SK-N-SH (cell line): ENCODE results near the gene IPO11. TPM values are rescaled to one million over a fixed set of nuclear protein-coding genes. Genes with fewer than 3 reads are reported as not detected.

Source experiments
- CTCF ChIA-PET: fragments of 300-600, 350-600 bp; formaldehyde crosslinking; extraction: SDS; loops from one replicate; lab custom pipeline; 2021; lab: Yijun Ruan, JAX
- POLR2A ChIA-PET: fragments of 350-600 bp; sonication (Branson Sonifier 250); formaldehyde crosslinking; extraction: SDS; loops from one replicate; lab custom pipeline; 2020; ENCODE audit warnings: antibody characterized with exemption, inconsistent platforms; lab: Yijun Ruan, JAX
- DNase-seq: peaks from one replicate; pipeline ENCODE4 v3.0.0; 2012
- H2AFZ ChIP-seq: fragments of 200-600 bp; sonication (generic); 2 replicates; pipeline ENCODE4 v1.8.1; 2016; ENCODE audit warnings: antibody characterized with exemption, mild to moderate bottlenecking, low read depth
- H3F3A ChIP-seq: fragments of 200-600 bp; sonication (generic); replicated peaks from 2 replicates; pipeline ENCODE3; 2016; ENCODE audit warnings: antibody characterized with exemption, mild to moderate bottlenecking; ENCODE audit not compliant: insufficient read depth
- H3K27ac ChIP-seq, 2 experiments: fragments of 200-500 bp in 1 of 2; fragments of 200-600 bp in 1 of 2; sonication (Bioruptor generic) in 1 of 2; sonication (generic), shearing (Covaris generic) in 1 of 2; 2 replicates each; pipeline versions ENCODE4 v1.5.1 to v1.6.1; 2014 to 2016; ENCODE audit warnings: low read depth in 2 of 2, inconsistent platforms in 1 of 2, low read length in 1 of 2, mild to moderate bottlenecking in 1 of 2, mixed read lengths in 1 of 2
- H3K27me3 ChIP-seq: fragments of 200-600 bp; sonication (generic), shearing (Covaris generic); 2 replicates; pipeline ENCODE4 v1.6.1; 2016; ENCODE audit warnings: mixed run types; ENCODE audit not compliant: insufficient read depth
- H3K36me3 ChIP-seq, 2 experiments: fragments of 200-500 bp in 1 of 2; fragments of 200-600 bp in 1 of 2; sonication (Bioruptor generic) in 1 of 2; sonication (generic) in 1 of 2; replicated peaks in 1 of 2; 2 replicates each; pipeline versions ENCODE3 to v1.5.1; 2014 to 2016; ENCODE audit warnings: low read length in 1 of 2, mild to moderate bottlenecking in 1 of 2; ENCODE audit not compliant: insufficient read depth in 2 of 2, control insufficient read depth in 1 of 2
- H3K4me1 ChIP-seq, 2 experiments: fragments of 200-500 bp in 1 of 2; fragments of 200-600 bp in 1 of 2; sonication (Bioruptor generic) in 1 of 2; sonication (generic), shearing (Covaris generic) in 1 of 2; 2 replicates each; pipeline versions ENCODE4 v1.5.1 to v1.6.1; 2014 to 2016; ENCODE audit warnings: low read depth in 1 of 2, low read length in 1 of 2, mixed run types in 1 of 2; ENCODE audit not compliant: insufficient read depth in 2 of 2, control insufficient read depth in 1 of 2
- H3K4me2 ChIP-seq: fragments of 200-600 bp; sonication (generic), shearing (Covaris generic); 2 replicates; pipeline ENCODE4 v1.6.1; 2017; ENCODE audit warnings: mixed run types
- H3K4me3 ChIP-seq, 2 experiments: fragments of 200-500 bp in 1 of 2; fragments of 200-600 bp in 1 of 2; sonication (Bioruptor generic) in 1 of 2; sonication (generic), shearing (Covaris generic) in 1 of 2; 2 replicates each; pipeline versions ENCODE4 v1.5.1 to v1.8.1; 2014 to 2016; ENCODE audit warnings: low read depth in 2 of 2, inconsistent platforms in 1 of 2, low read length in 1 of 2, mild to moderate bottlenecking in 1 of 2, mixed read lengths in 1 of 2, moderate library complexity in 1 of 2
- H3K79me2 ChIP-seq: fragments of 200-600 bp; sonication (generic); 2 replicates; pipeline ENCODE4 v1.8.1; 2017; ENCODE audit warnings: mild to moderate bottlenecking; ENCODE audit not compliant: insufficient read depth
- H3K9ac ChIP-seq: fragments of 200-600 bp; sonication (generic); 2 replicates; pipeline ENCODE4 v1.6.1; 2017; ENCODE audit warnings: mixed run types
- H3K9me2 ChIP-seq: fragments of 200-600 bp; sonication (generic); 2 replicates; pipeline ENCODE4 v1.6.1; 2017; ENCODE audit warnings: mixed run types
- H3K9me3 ChIP-seq: fragments of 200-600 bp; sonication (generic); 2 replicates; pipeline ENCODE4 v1.6.1; 2017; ENCODE audit warnings: mixed run types, mild to moderate bottlenecking, moderate library complexity
- H4K20me1 ChIP-seq: fragments of 200-600 bp; sonication (generic); 2 replicates; pipeline ENCODE4 v1.6.1; 2017; ENCODE audit warnings: mild to moderate bottlenecking, mixed run types; ENCODE audit not compliant: insufficient read depth
- CHD2 ChIP-seq: fragments of 150-350 bp; IDR thresholded peaks from 2 replicates; pipeline ENCODE4 v1.6.1; 2018; ENCODE audit warnings: low read length; ENCODE audit not compliant: partially characterized antibody
- EP300 ChIP-seq, 2 experiments: IDR thresholded peaks; 2 replicates each; pipeline versions ENCODE4 v1.4.0 to v1.6.1; 2012; ENCODE audit warnings: borderline replicate concordance in 1 of 2, low read depth in 1 of 2, low read length in 1 of 2
- FOSL2 ChIP-seq: IDR thresholded peaks from 2 replicates; pipeline ENCODE4 v1.4.0; 2012; ENCODE audit warnings: low read depth, mild to moderate bottlenecking, moderate library complexity, borderline replicate concordance
- FOXJ3 ChIP-seq: sonication (generic); formaldehyde crosslinking; IDR thresholded peaks from 2 replicates; pipeline ENCODE4 v1.5.1; 2020; ENCODE audit warnings: mild to moderate bottlenecking, missing genetic modification reagents
- FOXM1 ChIP-seq: IDR thresholded peaks from 2 replicates; pipeline ENCODE4 v1.4.0; 2012; ENCODE audit warnings: low read depth, mild to moderate bottlenecking
- GABPA ChIP-seq: IDR thresholded peaks from 2 replicates; pipeline ENCODE4 v1.4.0; 2012; ENCODE audit warnings: low read depth, mild to moderate bottlenecking
- GATA2 ChIP-seq: sonication (generic); formaldehyde crosslinking; IDR thresholded peaks from 2 replicates; pipeline ENCODE4 v1.5.0; 2020; ENCODE audit warnings: mild to moderate bottlenecking, missing genetic modification reagents
- JUND ChIP-seq: IDR thresholded peaks from 2 replicates; pipeline ENCODE4 v1.4.0; 2012
- MAX ChIP-seq: IDR thresholded peaks from 2 replicates; pipeline ENCODE4 v1.4.0; 2012; ENCODE audit warnings: low read depth
- MEF2A ChIP-seq: IDR thresholded peaks from 2 replicates; pipeline ENCODE4 v1.4.0; 2012; ENCODE audit warnings: low read depth, borderline replicate concordance
- MXI1 ChIP-seq: IDR thresholded peaks from 2 replicates; pipeline ENCODE4 v1.6.1; 2012; ENCODE audit warnings: mild to moderate bottlenecking, low read depth, low read length, improper control_type of control experiment
- POLR2AphosphoS5 ChIP-seq: IDR thresholded peaks from 2 replicates; pipeline ENCODE4 v1.6.1; 2012; ENCODE audit warnings: low read depth, low read length
- RCOR1 ChIP-seq: fragments of 150-350 bp; IDR thresholded peaks from 2 replicates; pipeline ENCODE4 v1.6.1; 2017; ENCODE audit warnings: antibody characterized with exemption, low read length
- RXRA ChIP-seq: IDR thresholded peaks from 2 replicates; pipeline ENCODE4 v1.4.0; 2012; ENCODE audit warnings: low read depth, mild to moderate bottlenecking, borderline replicate concordance
- SIN3A ChIP-seq: IDR thresholded peaks from 2 replicates; pipeline ENCODE4 v1.6.1; 2012; ENCODE audit warnings: low read depth, mild to moderate bottlenecking, low read length, moderate library complexity, borderline replicate concordance
- TAF1 ChIP-seq: IDR thresholded peaks from 2 replicates; pipeline ENCODE4 v1.6.1; 2012; ENCODE audit warnings: low read depth, mild to moderate bottlenecking, low read length, moderate library complexity, borderline replicate concordance
- USF2 ChIP-seq: fragments of 150-350 bp; IDR thresholded peaks from 2 replicates; pipeline ENCODE4 v1.6.1; 2017; ENCODE audit warnings: antibody characterized with exemption, low read length, low read depth, borderline replicate concordance
- YY1 ChIP-seq: IDR thresholded peaks from 2 replicates; pipeline ENCODE4 v1.4.0; 2012; ENCODE audit warnings: low read depth, mild to moderate bottlenecking
- WGBS: methylation state at CpG from one replicate; pipeline ENCODE4 v1.1.6; 2017; ENCODE audit warnings: low lambda C conversion rate; 5-methylcytosine and 5-hydroxymethylcytosine counted together
- polyA plus RNA-seq, 3 experiments: library from polyadenylated mRNA; depleted of rRNA; stranded (reverse); fragments of >200 nt; gene quantifications; 2 replicates each; pipeline ENCODE4 v1.2.3, GENCODE V29; 2012
- TF ChIP-seq, protein P1 (sequence below): IDR thresholded peaks from 2 replicates; pipeline ENCODE4; 2012
- TF ChIP-seq, protein P2 (sequence below): IDR thresholded peaks from 2 replicates; pipeline ENCODE4 v1.4.0; 2012; ENCODE audit warnings: low read depth, borderline replicate concordance

Gene IPO11
- polyA plus RNA-seq, 1 of the 3 experiments (the other 2 are of a cell fraction), result 8.1 TPM

GRCh38 chr5:62395210-62395950 is 17.2 kb upstream of the IPO11 start:
- ChIA-PET CTCF (no interaction called here), POLR2A (interaction anchor here (1.1 kb wide), 1 partner anchor 13 kb away, joined by 3 read pairs; no protein-coding TSS in a partner anchor)
- 95% methylated on average over 5 of the region's 5 CpGs for WGBS
- no peak for DNase-seq
- Histone ChIP-seq H2AFZ (no peak overlapping the region), H4K20me1 (no peaks in the 10 kb centered on the region), H3K27ac (peak overlapping the region in 1 of 2 experiments; percentile 19; a peak in 1 of 4 replicates), H3K4me1 (no peaks in the 10 kb centered on the region), H3K9ac (no peak overlapping the region), H3K79me2 (peaks cover 5% of the 10 kb centered on the region), H3F3A (peaks cover 19% of the 10 kb centered on the region), H3K27me3 (no peaks in the 10 kb centered on the region), H3K36me3 (peaks cover 55 to 69% of the 10 kb centered on the region in 2 experiments), H3K4me2 (no peak overlapping the region), H3K9me2 (no peaks in the 10 kb centered on the region), H3K9me3 (no peaks in the 10 kb centered on the region), H3K4me3 (no peak overlapping the region)
- TF ChIP-seq FOSL2 (no peak), RXRA (no peak), YY1 (no peak), RCOR1 (no peak), MEF2A (no peak), USF2 (no peak), JUND (no peak), FOXJ3 (CRISPR knock-in tag) (no peak)
- TF ChIP-seq, protein P1, sequence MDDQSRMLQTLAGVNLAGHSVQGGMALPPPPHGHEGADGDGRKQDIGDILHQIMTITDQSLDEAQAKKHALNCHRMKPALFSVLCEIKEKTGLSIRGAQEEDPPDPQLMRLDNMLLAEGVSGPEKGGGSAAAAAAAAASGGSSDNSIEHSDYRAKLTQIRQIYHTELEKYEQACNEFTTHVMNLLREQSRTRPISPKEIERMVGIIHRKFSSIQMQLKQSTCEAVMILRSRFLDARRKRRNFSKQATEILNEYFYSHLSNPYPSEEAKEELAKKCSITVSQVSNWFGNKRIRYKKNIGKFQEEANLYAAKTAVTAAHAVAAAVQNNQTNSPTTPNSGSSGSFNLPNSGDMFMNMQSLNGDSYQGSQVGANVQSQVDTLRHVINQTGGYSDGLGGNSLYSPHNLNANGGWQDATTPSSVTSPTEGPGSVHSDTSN, result no peak

GRCh38 chr5:62403411-62404250 is 8.9 kb upstream of the IPO11 start, which contains the start of gene DIMT1:
DIMT1 (minus strand) TSS chr5:62403905; CDS start chr5:62403772, 133 bp downstream.
- Histone ChIP-seq H2AFZ (peak within 1 kb of the TSS; percentile 82), H3K4me2 (peak within 1 kb of the TSS; percentile 77), H3K9me3 (no peaks in the 10 kb centered on the region), H3F3A (peaks cover 4% of the 10 kb centered on the region), H3K9me2 (no peaks in the 10 kb centered on the region), H3K27me3 (no peaks in the 10 kb centered on the region), H3K4me1 (peaks cover 0 to 4% of the 10 kb centered on the region in 2 experiments; a peak in 1 of 4 replicates), H3K4me3 (peak within 1 kb of the TSS; percentile 69 to 74), H3K27ac (peak within 1 kb of the TSS; percentile 90 to 92), H4K20me1 (no peaks in the 10 kb centered on the region), H3K36me3 (peaks cover under 1 to 14% of the 10 kb centered on the region in 2 experiments), H3K79me2 (peaks cover 25% of the 10 kb centered on the region), H3K9ac (peak within 1 kb of the TSS; percentile 78)
- TF ChIP-seq YY1, result 0 out of 2 replicates have a peak, but pooled peaks have one; percentile 17
- TF ChIP-seq CHD2, result peak; percentile 34
- TF ChIP-seq GABPA, result no peak
- TF ChIP-seq GATA2 (CRISPR knock-in tag), result no peak
- TF ChIP-seq FOXJ3 (CRISPR knock-in tag), result 0 out of 2 replicates have a peak, but pooled peaks have one; percentile 25
- TF ChIP-seq, protein P2, sequence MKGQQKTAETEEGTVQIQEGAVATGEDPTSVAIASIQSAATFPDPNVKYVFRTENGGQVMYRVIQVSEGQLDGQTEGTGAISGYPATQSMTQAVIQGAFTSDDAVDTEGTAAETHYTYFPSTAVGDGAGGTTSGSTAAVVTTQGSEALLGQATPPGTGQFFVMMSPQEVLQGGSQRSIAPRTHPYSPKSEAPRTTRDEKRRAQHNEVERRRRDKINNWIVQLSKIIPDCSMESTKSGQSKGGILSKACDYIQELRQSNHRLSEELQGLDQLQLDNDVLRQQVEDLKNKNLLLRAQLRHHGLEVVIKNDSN, result peak; percentile 60
- peak; percentile 99 for TF ChIP-seq POLR2AphosphoS5
- peak; percentile 79 for TF ChIP-seq TAF1
- TF ChIP-seq FOXM1, result no peak
- TF ChIP-seq MXI1, result peak; percentile 99
- TF ChIP-seq EP300 (IDR thresholded peaks at IDR 0.05; ENCODE audit: borderline replicate concordance in 1 of 2, low read depth in 1 of 2, low read length in 1 of 2), result peak in 1 of 2 experiments; percentile 10; a peak in 1 of 4 replicates
- TF ChIP-seq SIN3A, result peak; percentile 76; the same call in 1 of the 2 replicates
- peak; percentile 97 for TF ChIP-seq MAX
- TF ChIP-seq RXRA, result no peak
- peak; percentile 95 for DNase-seq
- POLR2A ChIA-PET, result interaction anchor here (1.0 to 2.3 kb wide), 5 partner anchors 9 to 142 kb away, joined by 3 to 29 read pairs (median 6); partner anchors contain the start of genes IPO11 and KIF2A
- CTCF ChIA-PET, result interaction anchor here (1.0 to 2.6 kb wide), 8 partner anchors 9 to 179 kb away, joined by 3 to 9 read pairs (median 4); partner anchors contain the start of genes IPO11 and KIF2A
- WGBS, result 0% methylated on average over 15 of the region's 66 CpGs
